ENCODE data around the gene PRPSAP2. TPM values are rescaled to one million over a fixed set of nuclear protein-coding genes. Genes with fewer than 3 reads are reported as not detected.

Gene PRPSAP2
- total and polyA plus RNA-seq, 2 of the 8 experiments (the other 6 are each of a cell fraction or from before 2014, with no cell fraction given), result 28.7 to 50.5 TPM

DNA sequence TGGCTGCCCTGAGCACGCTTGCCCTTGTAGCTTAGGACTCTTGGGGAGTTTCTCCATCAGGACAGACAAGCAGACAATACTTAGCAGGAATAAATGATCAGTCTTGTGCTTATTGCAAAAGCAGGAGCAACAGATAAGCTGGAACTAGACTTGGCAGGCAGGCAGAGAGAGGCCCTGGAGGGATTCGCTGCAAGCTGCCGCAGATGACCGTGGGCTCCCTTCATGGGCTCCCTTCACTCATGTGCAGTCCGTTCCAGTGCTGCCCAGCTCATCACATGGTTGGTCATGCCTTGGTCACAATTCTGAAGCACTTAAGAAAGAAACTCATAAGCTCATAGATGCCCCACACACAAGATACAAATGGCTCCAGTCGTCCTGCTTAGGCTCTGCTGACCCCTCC is 91.6 kb downstream of the PRPSAP2 start (continued):
- TF ChIP-seq HDAC2 (IDR thresholded peaks at IDR 0.05; ENCODE audit: borderline replicate concordance in 1 of 2, low read depth in 2 of 2, low read length in 2 of 2) (no peak), KDM4A (IDR thresholded peaks at IDR 0.05; ENCODE audit: low read depth, low read length, severe bottlenecking) (no peak), POLR2A (IDR thresholded peaks at IDR 0.05; ENCODE audit: control extremely low read depth in 1 of 2, low read depth in 2 of 2, low read length in 2 of 2) (no peak), HDAC6 (IDR thresholded peaks at IDR 0.05; ENCODE audit: low read depth, low read length) (no peak)

Data from H1 (cell line).